ENCODE results near the gene LRP4. TPM values are rescaled to one million over a fixed set of nuclear protein-coding genes. Genes with fewer than 3 reads are reported as not detected.

LRP4 gene
- polyA plus RNA-seq, 1 experiment, result 1.3 TPM

DNA sequence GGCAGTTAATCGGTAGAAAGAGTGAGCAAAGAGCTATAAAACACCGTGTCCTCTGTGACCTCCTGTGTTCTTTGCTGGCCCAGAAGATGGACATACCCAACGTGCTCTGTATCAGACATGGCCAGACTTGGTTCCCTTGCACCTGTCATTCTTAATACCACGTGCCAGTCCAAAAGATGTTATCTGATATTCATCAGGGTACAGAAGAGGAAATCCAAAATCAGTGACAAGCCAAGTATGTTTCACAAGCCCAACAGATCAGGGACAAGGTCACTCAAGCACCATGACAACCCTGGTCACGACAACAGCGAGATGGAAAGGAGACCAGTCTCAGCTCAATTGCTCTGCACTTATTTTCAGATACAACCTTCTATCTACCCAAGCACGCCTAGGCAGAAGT is 3.4 kb downstream of the LRP4 start:
- H3K36me3 ChIP-seq (ENCODE audit: control insufficient read depth, insufficient read depth, low read length), result no peaks in the 10 kb centered on the region
- POLR2A ChIA-PET, result interaction anchor here (0.7 kb wide), 1 partner anchor 87 kb away, joined by 3 read pairs; no protein-coding TSS in a partner anchor
- CTCF ChIA-PET, result interaction anchor here (1.1 to 2.5 kb wide), 3 partner anchors 9 to 238 kb away, joined by 3 to 16 read pairs (median 5); no protein-coding TSS in a partner anchor

DNA sequence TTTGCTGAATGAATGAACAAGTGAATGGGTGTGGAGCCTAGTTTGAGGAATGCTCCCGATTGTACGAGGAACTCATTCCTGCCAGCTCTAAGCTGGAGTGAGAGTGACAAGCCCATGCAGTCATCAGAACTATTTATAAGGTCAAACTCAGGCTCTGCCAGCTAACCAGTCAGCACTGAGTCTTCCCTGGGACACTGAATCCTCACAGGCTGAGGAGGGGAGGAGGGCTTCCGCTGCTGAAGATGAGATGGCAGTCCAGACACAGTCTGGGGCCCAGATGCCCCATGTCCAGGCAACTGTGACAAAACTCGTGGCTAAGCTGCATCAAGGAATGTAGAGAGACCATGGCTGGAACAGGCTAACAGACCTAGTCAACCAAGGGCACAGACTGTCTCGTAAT is 4.0 kb downstream of the LRP4 start:
- Histone ChIP-seq H3K27me3 (ENCODE audit: control insufficient read depth, insufficient read depth, low read length) (no peaks in the 10 kb centered on the region), H3K4me3 (ENCODE audit: low read depth, low read length) (no peak overlapping the region), H3K36me3 (ENCODE audit: control insufficient read depth, insufficient read depth, low read length) (no peaks in the 10 kb centered on the region)
- peak; percentile 24 for DNase-seq (ENCODE audit: low read depth)
- ChIA-PET CTCF (interaction anchor here (1.0 to 2.5 kb wide), 7 partner anchors 8 to 242 kb away, joined by 3 to 16 read pairs (median 4); no protein-coding TSS in a partner anchor), POLR2A (no interaction called here)
- TF ChIP-seq, protein P1, sequence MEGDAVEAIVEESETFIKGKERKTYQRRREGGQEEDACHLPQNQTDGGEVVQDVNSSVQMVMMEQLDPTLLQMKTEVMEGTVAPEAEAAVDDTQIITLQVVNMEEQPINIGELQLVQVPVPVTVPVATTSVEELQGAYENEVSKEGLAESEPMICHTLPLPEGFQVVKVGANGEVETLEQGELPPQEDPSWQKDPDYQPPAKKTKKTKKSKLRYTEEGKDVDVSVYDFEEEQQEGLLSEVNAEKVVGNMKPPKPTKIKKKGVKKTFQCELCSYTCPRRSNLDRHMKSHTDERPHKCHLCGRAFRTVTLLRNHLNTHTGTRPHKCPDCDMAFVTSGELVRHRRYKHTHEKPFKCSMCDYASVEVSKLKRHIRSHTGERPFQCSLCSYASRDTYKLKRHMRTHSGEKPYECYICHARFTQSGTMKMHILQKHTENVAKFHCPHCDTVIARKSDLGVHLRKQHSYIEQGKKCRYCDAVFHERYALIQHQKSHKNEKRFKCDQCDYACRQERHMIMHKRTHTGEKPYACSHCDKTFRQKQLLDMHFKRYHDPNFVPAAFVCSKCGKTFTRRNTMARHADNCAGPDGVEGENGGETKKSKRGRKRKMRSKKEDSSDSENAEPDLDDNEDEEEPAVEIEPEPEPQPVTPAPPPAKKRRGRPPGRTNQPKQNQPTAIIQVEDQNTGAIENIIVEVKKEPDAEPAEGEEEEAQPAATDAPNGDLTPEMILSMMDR (IDR thresholded peaks at IDR 0.05; ENCODE audit: insufficient read depth, low read depth, low read length), result no peak

More for the DNA sequence above, 3.4 kb downstream of the LRP4 start:
- Histone ChIP-seq H3K4me3 (ENCODE audit: low read depth, low read length) (no peak overlapping the region), H3K27me3 (ENCODE audit: control insufficient read depth, insufficient read depth, low read length) (no peaks in the 10 kb centered on the region)
- DNase-seq (ENCODE audit: low read depth), result no peak
- TF ChIP-seq, protein P1 (IDR thresholded peaks at IDR 0.05; ENCODE audit: insufficient read depth, low read depth, low read length), result no peak

DNA sequence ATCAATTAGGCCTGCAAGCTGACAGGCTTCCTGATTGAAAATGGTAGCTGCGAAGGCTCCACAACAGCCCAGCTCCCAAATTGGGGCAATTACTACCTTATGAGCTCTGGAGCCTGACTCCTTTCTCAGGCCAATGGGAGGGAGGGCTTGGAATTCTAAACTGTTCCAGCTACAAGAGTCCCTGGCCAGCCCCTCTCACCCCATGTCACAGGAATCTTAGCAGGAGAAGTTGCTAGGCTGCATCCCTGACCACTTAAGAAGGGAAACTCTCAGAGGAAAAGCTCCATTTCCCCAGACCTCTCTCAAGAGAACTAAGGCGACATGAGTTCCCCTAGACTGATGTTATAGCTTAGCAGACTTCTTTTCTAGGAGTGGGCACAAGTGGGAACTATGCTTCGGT is 4.9 kb downstream of the LRP4 start:
- H3K27me3 ChIP-seq (ENCODE audit: control insufficient read depth, insufficient read depth, low read length), result no peaks in the 10 kb centered on the region
- H3K36me3 ChIP-seq (ENCODE audit: control insufficient read depth, insufficient read depth, low read length), result no peaks in the 10 kb centered on the region
- no peak for DNase-seq (ENCODE audit: low read depth)
- no peak overlapping the region for H3K4me3 ChIP-seq (ENCODE audit: low read depth, low read length)
- TF ChIP-seq, protein P1 (IDR thresholded peaks at IDR 0.05; ENCODE audit: insufficient read depth, low read depth, low read length), result no peak
- ChIA-PET POLR2A (no interaction called here), CTCF (interaction anchor here (1.0 to 2.5 kb wide), 9 partner anchors 9 to 249 kb away, joined by 3 to 16 read pairs (median 5); no protein-coding TSS in a partner anchor)

DNA sequence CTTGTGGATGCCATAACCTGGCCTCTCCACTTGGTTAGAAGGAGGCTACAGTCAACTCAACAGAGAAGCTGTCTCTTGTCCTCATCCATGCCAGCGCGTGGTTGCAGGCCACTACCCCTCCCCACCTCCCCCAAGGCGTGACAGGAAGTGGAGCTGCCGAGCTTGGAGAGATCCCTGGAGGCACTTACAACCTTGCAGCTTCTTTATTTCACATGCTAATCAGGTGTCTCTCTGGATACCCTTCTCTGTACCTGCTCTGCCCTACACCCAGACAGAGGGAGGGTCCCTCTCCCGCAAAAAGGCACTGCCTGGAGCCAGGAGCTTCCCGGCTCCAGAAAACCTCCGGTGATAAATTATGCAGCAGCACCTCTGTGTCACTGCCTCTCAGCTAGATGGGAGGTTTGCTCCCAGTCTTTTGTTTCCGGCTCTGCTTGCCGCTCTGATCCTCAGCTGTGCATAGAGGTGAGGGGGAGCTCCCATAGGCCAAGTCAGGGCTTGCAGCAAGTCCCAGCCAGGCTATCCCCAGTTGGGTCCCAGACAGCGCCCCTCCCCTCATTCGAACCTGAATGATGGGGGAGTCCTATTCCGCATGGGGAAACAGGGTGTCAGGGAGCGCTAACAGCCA is 5.7 kb downstream of the LRP4 start:
- no peaks in the 10 kb centered on the region for H3K36me3 ChIP-seq (ENCODE audit: control insufficient read depth, insufficient read depth, low read length)
- no peaks in the 10 kb centered on the region for H3K27me3 ChIP-seq (ENCODE audit: control insufficient read depth, insufficient read depth, low read length)
- no peak overlapping the region for H3K4me3 ChIP-seq (ENCODE audit: low read depth, low read length)
- ChIA-PET POLR2A (no interaction called here), CTCF (interaction anchor here (0.6 to 2.5 kb wide), 6 partner anchors 16 to 250 kb away, joined by 3 to 16 read pairs (median 6); no protein-coding TSS in a partner anchor)
- TF ChIP-seq, protein P1 (IDR thresholded peaks at IDR 0.05; ENCODE audit: insufficient read depth, low read depth, low read length), result no peak
- no peak for DNase-seq (ENCODE audit: low read depth)

DNA sequence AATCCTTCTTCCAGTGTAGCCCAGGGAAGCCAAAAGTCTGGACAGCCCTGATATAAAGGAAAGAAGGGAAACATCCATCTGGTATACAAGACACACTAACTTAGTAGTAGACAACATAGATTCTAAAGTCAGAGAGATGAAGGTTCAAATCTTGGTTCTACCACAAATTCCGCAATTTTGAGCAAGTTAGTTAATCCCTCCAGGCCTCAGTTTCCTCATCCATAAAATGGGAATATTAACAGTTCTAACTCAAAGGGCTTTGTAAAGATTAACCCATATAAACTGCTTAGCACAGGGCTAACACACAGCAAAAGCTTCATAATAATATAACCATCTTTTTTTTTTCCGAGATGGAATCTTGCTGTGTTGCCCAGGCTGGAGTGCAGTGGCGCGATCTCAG is 10.7 kb downstream of the LRP4 start:
- no peak for DNase-seq (ENCODE audit: low read depth)
- POLR2A ChIA-PET, result no interaction called here

More for the DNA sequence above, 10.7 kb downstream of the LRP4 start:
- TF ChIP-seq, protein P1 (IDR thresholded peaks at IDR 0.05; ENCODE audit: insufficient read depth, low read depth, low read length), result no peak
- Histone ChIP-seq H3K27me3 (ENCODE audit: control insufficient read depth, insufficient read depth, low read length) (no peaks in the 10 kb centered on the region), H3K4me3 (ENCODE audit: low read depth, low read length) (no peak overlapping the region), H3K36me3 (ENCODE audit: control insufficient read depth, insufficient read depth, low read length) (no peaks in the 10 kb centered on the region)
- CTCF ChIA-PET, result interaction anchor here (1.2 to 3.8 kb wide), 3 partner anchors 11 to 245 kb away, joined by 3 to 15 read pairs (median 3); no protein-coding TSS in a partner anchor
